Thoracic aorta (tissue), 2 donors: Measurements from ENCODE around the gene GAS2L2. TPM values are rescaled to one million over a fixed set of nuclear protein-coding genes. Genes with fewer than 3 reads are reported as not detected.
A peak's percentile ranks its signal among the peaks of the same experiment; 100 is the strongest.

Experiments
- ATAC-seq: fragments of 150-250 bp; one replicate; pipeline ENCODE4 v1.8.0; 2017; ENCODE audit warnings: low read depth; ENCODE audit not compliant: insufficient number of reproducible peaks, low FRiP score
- DNase-seq: peaks from one replicate; pipeline ENCODE4 v3.0.0-alpha.2; 2020; ENCODE audit warnings: low spot score
- H3K27ac ChIP-seq, 2 donors: fragments of 200-600 bp; sonication (generic); 1 replicate in 1 of 2; 2 replicates in 1 of 2; pipeline ENCODE4 v1.5.1; 2016; ENCODE audit warnings: mild to moderate bottlenecking in 2 of 2, moderate library complexity in 2 of 2
- H3K27me3 ChIP-seq: fragments of 200-600 bp; sonication (generic); replicated peaks from 2 replicates; pipeline ENCODE4 v1.6.0; 2016; ENCODE audit warnings: mild to moderate bottlenecking; ENCODE audit not compliant: insufficient read depth
- H3K36me3 ChIP-seq: fragments of 200-600 bp; sonication (generic); one replicate; pipeline ENCODE4 v1.5.1; 2016
- H3K4me1 ChIP-seq, 2 donors: fragments of 200-600 bp; sonication (generic); 1 replicate in 1 of 2; 2 replicates in 1 of 2; pipeline versions ENCODE4 v1.5.1 to v1.6.0; 2016; ENCODE audit warnings: low read depth in 2 of 2, mild to moderate bottlenecking in 1 of 2; ENCODE audit not compliant: control insufficient read depth in 1 of 2
- H3K4me3 ChIP-seq: fragments of 200-600 bp; sonication (generic); 2 replicates; pipeline ENCODE4 v1.5.1; 2016; ENCODE audit warnings: mild to moderate bottlenecking
- H3K9me3 ChIP-seq: fragments of 200-600 bp; sonication (generic); 2 replicates; pipeline ENCODE4 v1.5.1; 2016
- total RNA-seq, 2 donors: library from RNA; depleted of rRNA; stranded (reverse); fragments of >200 nt; gene quantifications; one replicate each; pipeline versions ENCODE4 v1.1.0 to v1.2.3, GENCODE V29; 2016
- TF ChIP-seq, protein P1 (sequence below): fragments of 200-600 bp; sonication (generic); IDR thresholded peaks from one replicate; pipeline ENCODE4 v1.5.1; 2019; ENCODE audit warnings: antibody characterized with exemption

GAS2L2 gene
- total RNA-seq, 2 donors from 2014 or later = not detected

DNA sequence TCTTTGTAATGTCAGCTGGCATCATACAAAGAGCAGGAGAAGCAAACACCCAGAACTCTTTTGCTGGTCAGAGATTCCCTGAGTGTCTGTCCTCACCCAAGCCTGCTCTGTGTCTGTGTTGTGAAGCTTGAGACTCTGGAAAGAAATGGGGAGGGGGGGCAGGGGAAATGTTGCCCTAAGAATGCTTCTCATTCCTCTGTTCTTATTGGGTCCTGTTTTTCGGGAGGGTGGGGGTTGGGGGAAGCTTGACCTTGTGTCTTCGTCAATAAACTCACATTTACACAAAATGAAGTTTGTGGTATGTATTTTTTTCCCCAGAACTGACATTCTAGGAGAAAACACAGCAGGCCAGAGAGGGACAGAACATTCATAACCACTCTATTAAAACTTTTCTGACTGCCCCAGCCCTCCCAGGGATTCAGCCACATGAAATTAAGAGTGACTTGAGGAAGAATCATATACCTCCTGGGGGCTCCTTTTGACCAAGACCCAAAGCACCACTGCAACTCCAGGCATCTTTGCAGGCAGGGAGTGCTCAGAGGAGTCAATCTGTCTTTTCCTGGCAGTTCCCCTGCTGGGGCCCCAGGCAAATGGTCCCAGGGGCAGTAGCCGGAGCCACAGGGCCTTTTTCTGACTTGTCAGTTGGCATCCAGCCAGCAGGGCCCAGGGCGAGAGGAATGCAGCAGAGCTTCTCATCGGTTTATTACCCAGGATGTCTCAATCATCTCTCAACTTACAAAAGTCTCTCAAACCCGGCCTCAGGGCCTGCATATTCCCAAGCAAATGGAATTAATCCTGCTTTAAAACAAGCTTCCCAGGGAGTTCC lies 26.7 kb downstream of the GAS2L2 start:
- Histone ChIP-seq H3K4me1 (peaks cover 5 to 25% of the 10 kb centered on the region in 2 donors), H3K27ac (no peak overlapping the region), H3K4me3 (no peak overlapping the region), H3K27me3 (no peaks in the 10 kb centered on the region), H3K9me3 (no peaks in the 10 kb centered on the region), H3K36me3 (peaks cover 18% of the 10 kb centered on the region)
- no peak for DNase-seq
- TF ChIP-seq, protein P1, sequence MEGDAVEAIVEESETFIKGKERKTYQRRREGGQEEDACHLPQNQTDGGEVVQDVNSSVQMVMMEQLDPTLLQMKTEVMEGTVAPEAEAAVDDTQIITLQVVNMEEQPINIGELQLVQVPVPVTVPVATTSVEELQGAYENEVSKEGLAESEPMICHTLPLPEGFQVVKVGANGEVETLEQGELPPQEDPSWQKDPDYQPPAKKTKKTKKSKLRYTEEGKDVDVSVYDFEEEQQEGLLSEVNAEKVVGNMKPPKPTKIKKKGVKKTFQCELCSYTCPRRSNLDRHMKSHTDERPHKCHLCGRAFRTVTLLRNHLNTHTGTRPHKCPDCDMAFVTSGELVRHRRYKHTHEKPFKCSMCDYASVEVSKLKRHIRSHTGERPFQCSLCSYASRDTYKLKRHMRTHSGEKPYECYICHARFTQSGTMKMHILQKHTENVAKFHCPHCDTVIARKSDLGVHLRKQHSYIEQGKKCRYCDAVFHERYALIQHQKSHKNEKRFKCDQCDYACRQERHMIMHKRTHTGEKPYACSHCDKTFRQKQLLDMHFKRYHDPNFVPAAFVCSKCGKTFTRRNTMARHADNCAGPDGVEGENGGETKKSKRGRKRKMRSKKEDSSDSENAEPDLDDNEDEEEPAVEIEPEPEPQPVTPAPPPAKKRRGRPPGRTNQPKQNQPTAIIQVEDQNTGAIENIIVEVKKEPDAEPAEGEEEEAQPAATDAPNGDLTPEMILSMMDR = no peak
- no peak for ATAC-seq

DNA sequence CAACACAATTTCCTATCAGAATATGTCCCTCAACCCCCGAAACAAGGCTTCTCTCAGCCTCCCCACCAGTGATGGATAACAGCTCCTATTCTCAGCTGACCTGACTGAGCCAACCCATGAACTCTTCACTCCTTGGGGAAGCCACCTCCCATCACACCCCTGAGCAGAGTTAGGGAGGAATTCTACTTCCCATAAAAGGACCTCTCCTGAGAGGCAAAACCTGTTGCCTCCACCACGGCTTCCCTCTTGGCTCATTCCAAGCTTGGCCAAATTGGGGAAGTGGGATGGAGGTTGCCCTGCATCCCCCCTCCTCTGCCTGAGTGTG lies 27.3 kb downstream of the GAS2L2 start:
- H3K36me3 ChIP-seq = peaks cover 18% of the 10 kb centered on the region
- ATAC-seq (no peak), DNase-seq (no peak)
- H3K27ac ChIP-seq = no peak overlapping the region
- H3K4me1 ChIP-seq = peaks cover 0 to 19% of the 10 kb centered on the region in 2 donors
- no peak overlapping the region for H3K4me3 ChIP-seq
- H3K9me3 ChIP-seq = no peaks in the 10 kb centered on the region
- TF ChIP-seq, protein P1 = no peak
- no peaks in the 10 kb centered on the region for H3K27me3 ChIP-seq

DNA sequence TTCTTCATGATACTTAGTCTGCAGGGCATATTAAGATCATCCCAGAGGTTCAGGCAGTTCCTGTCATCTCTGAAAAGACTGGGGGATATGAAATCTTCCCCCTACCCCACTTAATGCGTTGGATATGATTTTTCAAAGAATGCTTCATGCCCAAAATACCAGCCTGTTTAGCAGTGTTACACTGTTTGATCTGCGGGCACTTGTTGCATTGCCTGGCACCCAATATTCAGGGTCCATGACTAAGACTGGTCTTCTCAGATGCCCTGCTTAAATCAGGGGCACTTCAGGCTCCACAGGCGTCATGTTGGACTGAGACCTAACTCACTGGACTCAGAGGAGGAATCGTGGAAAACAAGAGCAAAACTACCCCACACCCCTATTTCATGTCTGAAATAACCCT lies 28.0 kb downstream of the GAS2L2 start:
- Histone ChIP-seq H3K4me3 (no peak overlapping the region), H3K27ac (no peak overlapping the region), H3K36me3 (peaks cover 18% of the 10 kb centered on the region), H3K9me3 (no peaks in the 10 kb centered on the region), H3K27me3 (no peaks in the 10 kb centered on the region), H3K4me1 (peaks cover 0 to 18% of the 10 kb centered on the region in 2 donors)
- TF ChIP-seq, protein P1 = no peak
- DNase-seq = no peak
- no peak for ATAC-seq

DNA sequence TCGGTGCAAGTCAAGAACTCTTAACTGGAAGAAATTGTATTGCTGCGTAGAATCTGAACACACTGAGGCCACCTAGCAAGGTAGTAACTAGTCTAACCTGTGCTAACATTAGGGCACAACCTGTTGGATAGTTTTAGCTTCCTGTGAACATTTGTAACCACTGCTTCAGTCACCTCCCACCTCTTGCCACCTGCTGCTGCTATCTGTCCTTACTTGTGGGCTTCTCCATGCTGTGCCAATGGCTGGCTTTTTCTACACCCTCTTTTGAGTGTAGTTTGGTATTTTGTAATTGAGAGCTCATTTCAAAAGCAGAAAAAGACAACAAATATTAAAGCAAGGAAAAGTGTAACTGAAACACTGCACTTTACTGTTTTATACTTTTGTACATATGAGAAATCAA lies 29.3 kb downstream of the GAS2L2 start:
- no peak for ATAC-seq
- H3K27ac ChIP-seq = no peak overlapping the region

DNA sequence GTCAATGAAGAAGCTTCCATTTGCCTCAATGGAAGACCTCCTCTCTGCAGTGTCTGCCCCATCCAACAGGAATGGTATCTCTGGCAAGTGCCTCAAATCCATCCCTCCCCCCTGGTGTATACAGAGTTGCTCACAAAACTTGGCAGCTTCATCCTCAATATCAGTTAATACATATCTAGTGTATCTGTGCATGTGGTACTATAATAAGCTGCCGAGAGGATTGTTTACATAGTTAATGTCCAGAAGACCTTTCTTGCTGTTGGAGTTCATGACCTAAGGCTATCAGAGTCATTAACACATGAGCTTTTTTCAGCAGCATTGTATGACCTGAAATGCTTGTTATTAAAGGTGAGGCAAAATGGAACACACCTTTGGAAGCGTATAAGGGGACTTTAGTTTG lies 35.6 kb downstream of the GAS2L2 start:
- H3K4me1 ChIP-seq = peaks cover 37 to 57% of the 10 kb centered on the region in 2 donors
- H3K27me3 ChIP-seq = no peaks in the 10 kb centered on the region
- no peaks in the 10 kb centered on the region for H3K36me3 ChIP-seq
- TF ChIP-seq, protein P1 = no peak
- peak overlapping the region; percentile 76 to 84 for H3K27ac ChIP-seq
- no peaks in the 10 kb centered on the region for H3K9me3 ChIP-seq
- DNase-seq (no peak), ATAC-seq (no peak)
- H3K4me3 ChIP-seq = no peak overlapping the region

More for the DNA sequence above, 29.3 kb downstream of the GAS2L2 start:
- H3K9me3 ChIP-seq = no peaks in the 10 kb centered on the region
- H3K4me3 ChIP-seq = no peak overlapping the region
- peaks cover 18% of the 10 kb centered on the region for H3K36me3 ChIP-seq
- no peak for DNase-seq
- H3K4me1 ChIP-seq = peaks cover 0 to 18% of the 10 kb centered on the region in 2 donors
- H3K27me3 ChIP-seq = no peaks in the 10 kb centered on the region
- TF ChIP-seq, protein P1 = no peak
